ENCODE results near the gene PNLDC1. TPM values are rescaled to one million over a fixed set of nuclear protein-coding genes. Genes with fewer than 3 reads are reported as not detected.
"Not testable (repeated sequence)": the region's sequence is repeated elsewhere in the genome, so short reads cannot be mapped to it uniquely, and the experiment has no call there.

PNLDC1 gene
- total and polyA plus RNA-seq, 2 experiments from 2014 or later: 0.09 to 0.31 TPM

DNA sequence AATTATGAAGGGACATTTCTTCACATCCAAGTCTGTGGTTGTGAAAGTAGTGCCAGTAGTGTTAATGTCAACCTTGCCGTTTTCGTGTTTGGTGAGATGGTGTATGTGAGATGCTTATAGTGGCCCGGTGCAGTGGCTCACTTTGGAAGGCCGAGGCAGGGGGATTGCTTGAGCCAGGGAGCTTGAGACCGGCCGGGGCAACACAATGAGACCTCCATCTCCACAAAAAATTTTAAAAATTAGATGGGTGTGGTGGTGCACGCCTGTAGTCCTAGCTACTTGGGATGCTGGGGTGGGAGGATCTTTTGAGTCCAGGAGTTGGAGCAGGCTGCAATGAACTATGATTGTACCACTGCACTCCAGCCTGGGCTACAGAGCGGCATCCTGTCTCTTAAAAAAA is 37.4 kb downstream of the PNLDC1 start:
- no peaks in the 10 kb centered on the region for H3K4me1 ChIP-seq (ENCODE audit: low read depth)
- DNase-seq (ENCODE audit: low read depth in 1 of 2, low spot score in 1 of 2): no peak
- H3K9me3 ChIP-seq (ENCODE audit: low read depth): no peaks in the 10 kb centered on the region
- TF ChIP-seq, protein P1, sequence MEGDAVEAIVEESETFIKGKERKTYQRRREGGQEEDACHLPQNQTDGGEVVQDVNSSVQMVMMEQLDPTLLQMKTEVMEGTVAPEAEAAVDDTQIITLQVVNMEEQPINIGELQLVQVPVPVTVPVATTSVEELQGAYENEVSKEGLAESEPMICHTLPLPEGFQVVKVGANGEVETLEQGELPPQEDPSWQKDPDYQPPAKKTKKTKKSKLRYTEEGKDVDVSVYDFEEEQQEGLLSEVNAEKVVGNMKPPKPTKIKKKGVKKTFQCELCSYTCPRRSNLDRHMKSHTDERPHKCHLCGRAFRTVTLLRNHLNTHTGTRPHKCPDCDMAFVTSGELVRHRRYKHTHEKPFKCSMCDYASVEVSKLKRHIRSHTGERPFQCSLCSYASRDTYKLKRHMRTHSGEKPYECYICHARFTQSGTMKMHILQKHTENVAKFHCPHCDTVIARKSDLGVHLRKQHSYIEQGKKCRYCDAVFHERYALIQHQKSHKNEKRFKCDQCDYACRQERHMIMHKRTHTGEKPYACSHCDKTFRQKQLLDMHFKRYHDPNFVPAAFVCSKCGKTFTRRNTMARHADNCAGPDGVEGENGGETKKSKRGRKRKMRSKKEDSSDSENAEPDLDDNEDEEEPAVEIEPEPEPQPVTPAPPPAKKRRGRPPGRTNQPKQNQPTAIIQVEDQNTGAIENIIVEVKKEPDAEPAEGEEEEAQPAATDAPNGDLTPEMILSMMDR (IDR thresholded peaks at IDR 0.05; ENCODE audit: low read depth, low read length): no peak
- no peaks in the 10 kb centered on the region for H3K27me3 ChIP-seq
- no peaks in the 10 kb centered on the region for H3K36me3 ChIP-seq
- H3K27ac ChIP-seq: no peak overlapping the region
- no peak overlapping the region for H3K4me3 ChIP-seq

DNA sequence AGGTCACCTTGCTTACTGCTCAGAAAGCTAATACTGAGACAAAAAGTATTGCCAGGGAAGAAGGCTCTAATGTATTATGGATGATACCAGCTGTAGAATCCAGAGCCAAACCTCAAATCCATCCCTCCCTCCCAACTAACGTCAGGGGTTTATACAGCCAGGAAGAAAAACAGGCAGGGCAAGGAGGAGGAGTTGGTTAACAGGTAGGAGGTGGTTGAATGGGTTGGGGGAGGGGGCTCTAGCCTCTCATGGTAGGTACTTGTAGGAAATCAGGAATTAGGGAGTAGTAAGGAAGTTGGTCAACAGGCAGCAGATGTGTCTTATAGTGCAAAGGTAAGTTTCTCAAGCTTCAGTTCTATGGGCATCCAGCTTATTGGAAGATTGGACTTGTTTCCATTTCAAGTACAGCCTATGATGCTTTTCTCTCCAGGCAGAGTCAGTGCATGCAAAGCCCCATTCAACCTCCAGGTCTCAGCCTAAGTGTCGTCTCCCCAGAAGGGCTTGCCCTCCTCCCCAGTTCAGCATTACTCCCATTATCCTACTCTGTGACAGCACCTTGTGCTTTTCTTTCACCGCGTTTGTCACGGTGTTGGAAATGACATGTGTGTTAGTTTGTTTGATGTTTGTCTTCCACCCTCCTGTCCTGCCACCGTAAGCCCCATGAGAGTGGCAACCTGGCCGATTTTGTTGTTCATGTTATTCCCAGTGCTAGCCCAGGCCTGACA is 38.1 kb downstream of the PNLDC1 start:
- Histone ChIP-seq H3K4me3 (no peak overlapping the region), H3K27ac (no peak overlapping the region), H3K27me3 (no peaks in the 10 kb centered on the region), H3K9me3 (ENCODE audit: low read depth) (no peaks in the 10 kb centered on the region), H3K36me3 (no peaks in the 10 kb centered on the region), H3K4me1 (ENCODE audit: low read depth) (no peaks in the 10 kb centered on the region)
- TF ChIP-seq, protein P1 (IDR thresholded peaks at IDR 0.05; ENCODE audit: low read depth, low read length): no peak
- no peak for DNase-seq (ENCODE audit: low read depth in 1 of 2, low spot score in 1 of 2)

DNA sequence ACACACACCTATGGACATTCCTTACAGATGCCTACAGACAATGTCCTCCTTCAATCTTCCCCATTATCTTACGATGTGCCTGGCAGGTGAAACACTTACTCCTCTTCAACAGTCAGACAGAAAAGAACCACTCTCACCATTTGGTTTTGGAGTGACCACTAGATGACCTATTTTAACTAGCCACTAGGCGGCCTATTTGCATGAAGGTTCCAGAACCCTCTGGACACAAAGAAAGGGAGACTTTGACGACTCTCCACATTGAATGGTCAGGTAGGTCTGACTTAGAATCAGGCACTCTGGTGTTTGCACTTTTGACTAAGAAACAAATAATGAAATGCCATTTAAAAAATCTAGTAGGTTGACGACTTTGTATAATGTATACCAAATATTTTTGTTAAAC is 42.0 kb downstream of the PNLDC1 start:
- H3K9me3 ChIP-seq (ENCODE audit: low read depth): no peaks in the 10 kb centered on the region
- H3K4me3 ChIP-seq: no peak overlapping the region
- H3K36me3 ChIP-seq: no peaks in the 10 kb centered on the region
- H3K27me3 ChIP-seq: no peaks in the 10 kb centered on the region
- H3K27ac ChIP-seq: no peak overlapping the region
- no peaks in the 10 kb centered on the region for H3K4me1 ChIP-seq (ENCODE audit: low read depth)
- TF ChIP-seq, protein P1 (IDR thresholded peaks at IDR 0.05; ENCODE audit: low read depth, low read length): peak; percentile 37
- peak; percentile 30 for DNase-seq (ENCODE audit: low read depth in 1 of 2, low spot score in 1 of 2)

DNA sequence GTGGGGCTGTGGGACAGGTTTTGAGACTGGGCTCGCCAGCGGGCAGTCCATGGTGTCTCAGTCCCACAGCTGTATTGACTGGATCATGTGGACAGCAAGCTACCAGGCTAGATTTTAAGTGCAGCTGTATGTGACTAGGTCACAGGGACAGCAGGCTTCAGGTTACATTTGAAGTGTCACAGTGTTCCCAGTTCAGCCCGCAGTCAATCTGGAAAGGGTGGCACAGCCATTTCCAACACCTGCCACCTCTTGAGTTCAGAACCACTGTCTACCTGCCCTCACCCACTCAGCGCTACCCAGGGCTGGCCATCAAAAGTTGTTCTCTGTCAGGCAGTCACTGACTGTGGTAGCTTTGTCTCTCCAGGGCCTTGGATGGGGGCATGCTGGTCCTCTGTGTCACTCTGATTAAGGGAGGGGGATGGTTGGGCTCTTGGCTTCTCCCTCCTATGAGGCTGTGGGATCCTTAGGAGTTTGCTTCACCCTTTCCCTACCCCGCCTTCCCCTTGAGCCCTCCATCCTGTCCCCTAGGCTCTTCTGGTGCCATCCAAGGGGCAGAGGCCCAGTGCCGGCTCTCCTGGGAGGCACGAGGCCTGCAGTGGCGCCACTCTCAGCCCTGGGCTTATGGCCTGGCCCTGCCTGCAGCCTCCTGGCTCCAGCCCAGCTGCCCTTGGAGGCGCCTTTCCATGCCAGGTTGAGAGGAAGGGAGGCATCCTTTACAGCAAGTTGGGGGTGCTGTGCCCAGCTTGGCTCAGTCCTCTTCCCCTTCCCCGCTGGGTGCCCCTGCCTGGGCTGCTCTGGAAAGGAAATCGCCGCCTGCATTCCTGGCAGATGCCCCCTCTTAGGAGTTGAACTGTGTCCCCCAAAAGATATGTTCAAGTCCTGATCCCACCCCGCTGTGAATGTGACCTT is 44.9 kb downstream of the PNLDC1 start:
- Histone ChIP-seq H3K27ac (no peak overlapping the region), H3K27me3 (no peaks in the 10 kb centered on the region), H3K9me3 (ENCODE audit: low read depth) (no peaks in the 10 kb centered on the region), H3K4me1 (ENCODE audit: low read depth) (no peaks in the 10 kb centered on the region), H3K4me3 (no peak overlapping the region), H3K36me3 (no peaks in the 10 kb centered on the region)
- peak in 1 of 2 donors; percentile 28 for DNase-seq (ENCODE audit: low read depth in 1 of 2, low spot score in 1 of 2)
- TF ChIP-seq, protein P1 (IDR thresholded peaks at IDR 0.05; ENCODE audit: low read depth, low read length): no peak

DNA sequence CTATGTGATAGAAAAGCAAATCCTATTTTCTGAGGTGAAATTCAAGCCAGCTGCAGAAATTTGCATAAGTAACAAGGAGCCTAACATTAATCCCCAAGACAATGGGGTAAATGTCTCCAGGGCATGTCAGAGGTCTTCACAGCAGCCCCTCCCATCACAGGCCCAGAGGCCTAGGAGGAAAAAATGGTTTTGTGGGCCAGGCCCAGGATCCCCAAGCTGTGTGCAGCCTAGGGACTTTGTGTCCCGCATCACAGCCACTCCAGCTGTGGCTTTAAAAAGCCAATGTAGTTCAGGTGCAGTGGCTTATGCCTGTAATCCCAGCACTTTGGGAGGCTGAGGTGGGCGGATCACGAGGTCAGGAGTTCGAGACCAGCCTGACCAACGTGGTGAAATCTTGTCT is 48.5 kb downstream of the PNLDC1 start:
- DNase-seq (ENCODE audit: low read depth in 1 of 2, low spot score in 1 of 2); H3K36me3 ChIP-seq; H3K4me3 ChIP-seq; H3K9me3 ChIP-seq (ENCODE audit: low read depth); H3K27ac ChIP-seq; H3K27me3 ChIP-seq; H3K4me1 ChIP-seq (ENCODE audit: low read depth): not testable (repeated sequence)

DNA sequence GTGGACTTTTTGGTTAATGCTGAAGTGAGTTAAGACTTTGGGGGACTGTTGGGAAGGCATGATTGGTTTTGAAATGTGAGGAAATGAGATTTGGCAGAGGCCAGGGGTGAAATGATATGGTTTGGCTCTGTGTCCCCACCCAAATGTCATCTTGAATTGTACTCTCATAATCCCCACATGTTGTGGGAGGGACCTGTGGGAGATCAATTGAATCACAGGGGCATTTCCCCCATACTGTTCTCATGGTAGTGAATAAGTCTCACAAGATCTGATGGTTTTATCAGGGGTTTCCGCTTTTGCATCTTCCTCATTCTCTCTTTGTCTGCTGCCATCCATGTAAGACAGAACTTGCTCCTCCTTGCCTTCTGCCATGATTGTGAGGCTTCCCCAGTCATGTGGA is 49.8 kb downstream of the PNLDC1 start:
- not testable (repeated sequence) for H3K27ac ChIP-seq; H3K4me3 ChIP-seq; H3K4me1 ChIP-seq (ENCODE audit: low read depth); DNase-seq (ENCODE audit: low read depth in 1 of 2, low spot score in 1 of 2); H3K36me3 ChIP-seq; H3K9me3 ChIP-seq (ENCODE audit: low read depth); H3K27me3 ChIP-seq

Data from cardiac muscle cell (in vitro differentiated cells and primary cell).